Inferior parietal cortex (tissue), 1 donor: ENCODE measurements around the gene LILRA1.
"Not testable (repeated sequence)": the region's sequence is repeated elsewhere in the genome, so short reads cannot be mapped to it uniquely, and the experiment has no call there.

Source experiments
- DNase-seq: peaks from one replicate; pipeline ENCODE4 v3.0.0-alpha.2; 2016; ENCODE audit errors: extremely low spot score

The LILRA1 gene

DNA sequence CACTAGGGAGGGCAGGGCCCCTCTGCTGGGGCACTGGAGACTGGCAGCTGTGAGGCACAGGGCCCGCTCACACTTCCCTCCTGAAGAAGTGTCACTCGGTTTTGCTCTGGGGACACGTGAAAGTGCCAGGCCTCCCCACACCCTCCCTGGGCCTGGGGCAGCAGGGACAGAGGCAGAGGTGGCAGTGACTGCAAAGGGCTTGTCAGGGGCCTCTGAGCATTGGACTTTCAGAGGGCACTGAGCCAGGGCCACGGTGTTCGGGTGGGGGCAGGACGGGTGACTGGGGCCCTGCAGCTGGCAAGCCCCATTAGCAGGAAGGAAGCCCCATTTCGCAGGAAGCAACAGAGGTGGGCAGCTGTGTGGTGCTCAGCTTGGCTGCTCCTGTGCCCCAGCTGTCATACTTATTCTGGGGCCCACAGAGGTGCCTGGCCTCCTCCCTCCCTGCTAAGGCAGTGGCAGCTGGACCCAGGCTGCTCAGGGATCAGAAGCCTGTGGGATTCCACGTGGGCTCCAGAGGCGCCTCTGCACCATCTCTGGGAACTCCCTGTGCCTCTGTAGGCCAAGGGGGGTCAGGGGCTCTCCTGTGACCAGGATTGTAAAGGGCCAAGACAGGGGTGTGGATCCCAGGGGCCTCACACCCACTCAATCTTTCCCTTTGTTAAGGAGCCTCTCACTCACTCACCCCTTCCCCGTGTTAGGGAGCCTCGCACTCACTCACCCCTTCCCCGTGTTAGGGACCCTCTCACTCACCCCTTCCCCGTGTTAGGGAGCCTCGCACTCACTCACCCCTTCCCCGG lies 31.7 kb downstream of the LILRA1 start:
- not testable (repeated sequence) for DNase-seq

GRCh38 chr19:54626757-54627156 lies 33.3 kb downstream of the LILRA1 start:
- DNase-seq, result no peak

DNA sequence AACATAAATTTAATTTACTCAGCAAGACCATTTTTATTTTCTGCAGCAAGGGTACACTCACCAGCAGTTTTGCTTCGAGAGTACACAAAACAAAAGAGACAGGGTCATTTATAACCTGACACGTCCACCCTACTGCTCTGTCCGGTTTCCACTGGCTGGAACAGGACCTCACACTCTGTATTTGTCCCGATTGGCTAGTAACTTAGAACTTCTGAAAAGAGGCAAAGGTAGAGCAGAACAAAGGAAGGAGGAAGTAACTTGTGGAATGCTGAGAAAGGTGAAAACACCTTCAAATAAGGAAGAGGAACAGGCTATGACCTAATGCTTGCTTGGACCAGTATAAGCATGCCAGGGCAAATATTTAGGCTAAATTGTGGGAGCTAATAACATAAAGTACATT lies 34.5 kb downstream of the LILRA1 start:
- DNase-seq, result not testable (repeated sequence)

DNA sequence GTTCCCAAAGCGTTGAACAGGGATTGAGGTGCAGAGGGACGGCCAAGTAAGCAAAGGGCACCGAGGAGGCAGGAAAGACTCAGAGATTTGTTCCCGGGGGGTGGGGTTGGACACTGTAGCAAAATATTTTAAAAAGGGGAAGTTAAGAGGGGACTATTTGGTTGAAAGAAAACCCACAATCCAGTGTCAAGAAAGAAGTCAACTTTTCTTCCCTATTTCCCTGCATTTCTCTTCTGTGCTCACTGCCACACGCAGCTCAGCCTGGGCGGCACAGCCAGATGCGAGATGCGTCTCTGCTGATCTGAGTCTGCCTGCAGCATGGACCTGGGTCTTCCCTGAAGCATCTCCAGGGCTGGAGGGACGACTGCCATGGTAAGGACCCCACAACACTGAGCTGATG lies 36.8 kb downstream of the LILRA1 start, which contains the start of gene LILRB1:
Gene LILRB1 (plus strand): TSS at position 223 of the 400 bp plus-strand sequence. CDS start 590 bp downstream, outside the sequence.
- DNase-seq, result not testable (repeated sequence)

- no peak for DNase-seq
Observed at GRCh38 chr19:54630782-54631181, 37.4 kb downstream of the LILRA1 start.

DNA sequence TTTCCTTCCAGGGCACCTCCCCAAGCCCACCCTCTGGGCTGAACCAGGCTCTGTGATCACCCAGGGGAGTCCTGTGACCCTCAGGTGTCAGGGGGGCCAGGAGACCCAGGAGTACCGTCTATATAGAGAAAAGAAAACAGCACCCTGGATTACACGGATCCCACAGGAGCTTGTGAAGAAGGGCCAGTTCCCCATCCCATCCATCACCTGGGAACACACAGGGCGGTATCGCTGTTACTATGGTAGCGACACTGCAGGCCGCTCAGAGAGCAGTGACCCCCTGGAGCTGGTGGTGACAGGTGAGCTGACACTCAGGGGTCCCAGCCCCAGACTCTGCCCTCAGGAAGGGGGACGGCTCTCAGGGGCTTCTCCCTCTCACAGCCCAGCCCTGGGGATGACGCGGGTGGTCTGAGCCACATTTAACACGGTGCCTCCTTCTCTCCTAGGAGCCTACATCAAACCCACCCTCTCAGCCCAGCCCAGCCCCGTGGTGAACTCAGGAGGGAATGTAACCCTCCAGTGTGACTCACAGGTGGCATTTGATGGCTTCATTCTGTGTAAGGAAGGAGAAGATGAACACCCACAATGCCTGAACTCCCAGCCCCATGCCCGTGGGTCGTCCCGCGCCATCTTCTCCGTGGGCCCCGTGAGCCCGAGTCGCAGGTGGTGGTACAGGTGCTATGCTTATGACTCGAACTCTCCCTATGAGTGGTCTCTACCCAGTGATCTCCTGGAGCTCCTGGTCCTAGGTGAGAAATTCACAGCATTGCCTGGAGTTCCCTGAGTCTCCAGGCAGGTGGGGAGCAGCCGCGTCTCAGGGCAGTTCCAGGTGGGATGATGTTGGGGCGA lies 38.3 kb downstream of the LILRA1 start:
- DNase-seq, result not testable (repeated sequence)

GRCh38 chr19:54632517-54632916 lies 39.1 kb downstream of the LILRA1 start:
- not testable (repeated sequence) for DNase-seq

- no peak for DNase-seq
Observed at GRCh38 chr19:54633401-54633800, 40.0 kb downstream of the LILRA1 start.

GRCh38 chr19:54636081-54636480 lies 42.6 kb downstream of the LILRA1 start:
- DNase-seq, result not testable (repeated sequence)

DNA sequence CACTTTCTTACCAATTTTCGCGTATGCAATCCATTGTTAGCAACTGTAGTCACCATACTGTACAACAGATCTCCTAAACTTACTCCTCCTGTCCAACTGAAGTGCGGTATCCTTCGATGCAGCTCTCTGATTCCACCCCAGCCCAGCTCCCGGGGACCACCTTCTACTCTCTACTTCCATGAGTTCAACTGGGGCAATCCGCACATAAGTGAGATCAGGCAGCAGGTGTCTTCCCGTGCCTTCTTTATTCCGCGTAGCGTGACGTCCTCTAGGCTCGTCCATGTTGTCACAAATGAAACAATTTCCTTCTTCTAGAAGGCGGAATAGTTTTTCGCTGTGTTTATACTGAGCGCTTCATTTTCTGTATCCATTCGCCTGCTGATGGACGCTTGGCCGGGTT lies 45.3 kb downstream of the LILRA1 start:
- no peak for DNase-seq

- not testable (repeated sequence) for DNase-seq
Observed at GRCh38 chr19:54642953-54643352, 49.5 kb downstream of the LILRA1 start.

DNA sequence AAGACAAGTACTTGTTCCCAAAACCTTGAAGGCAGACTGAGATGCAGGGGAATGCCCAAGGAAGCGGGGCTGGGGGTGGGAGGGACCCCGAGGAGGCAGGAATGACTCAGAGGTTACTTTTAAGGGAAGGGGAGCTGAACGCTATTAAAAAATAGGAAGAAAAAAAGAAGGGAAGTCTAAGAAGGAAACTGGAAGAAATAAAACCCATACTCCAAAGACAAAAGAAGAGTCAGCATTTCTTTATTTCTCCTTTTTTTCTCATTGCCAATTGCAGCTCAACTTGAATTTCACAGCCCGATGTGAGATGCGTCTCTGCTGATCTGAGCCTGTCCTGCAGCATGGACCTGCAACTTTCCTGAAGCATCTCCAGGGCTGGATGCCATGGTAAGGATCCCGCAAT lies 50.2 kb downstream of the LILRA1 start:
- DNase-seq, result not testable (repeated sequence)

- no peak for DNase-seq
Observed at GRCh38 chr19:54644056-54644455, 50.6 kb downstream of the LILRA1 start.

DNA sequence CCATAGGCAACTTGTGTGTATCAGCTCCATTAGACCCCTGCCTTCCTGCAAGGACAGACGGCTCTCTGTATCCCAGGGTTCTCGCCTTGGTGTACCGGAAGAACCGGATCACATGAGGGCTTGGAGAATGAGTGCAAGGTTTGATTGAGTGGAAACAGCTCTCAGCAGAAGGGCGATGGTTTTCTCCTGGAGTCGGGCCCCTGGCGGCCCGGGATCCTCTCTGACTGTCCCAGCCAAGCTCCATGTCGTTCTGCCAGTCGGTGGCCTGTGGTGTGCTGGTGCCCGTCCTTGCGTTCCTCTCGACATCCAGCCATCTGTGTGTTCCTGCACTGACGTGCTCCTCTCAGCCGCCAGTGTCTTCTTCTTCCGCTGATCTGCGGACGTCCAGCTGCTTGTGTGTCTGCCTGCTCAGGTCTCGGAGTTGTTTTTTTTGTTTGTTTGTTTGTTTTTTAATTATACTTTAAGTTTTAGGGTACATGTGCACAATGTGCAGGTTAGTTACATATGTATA lies 53.0 kb downstream of the LILRA1 start:
- no peak for DNase-seq

GRCh38 chr19:54648129-54648528 lies 54.7 kb downstream of the LILRA1 start:
- no peak for DNase-seq

GRCh38 chr19:54650108-54650655 lies 56.8 kb downstream of the LILRA1 start:
- DNase-seq, result no peak
